Renal cortical epithelial cell (primary cell): ENCODE measurements around the gene GRIN3B. TPM values are rescaled to one million over a fixed set of nuclear protein-coding genes. Genes with fewer than 3 reads are reported as not detected.

Source experiments
- DNase-seq: peaks from one replicate; pipeline ENCODE4 v3.0.0-alpha.2; 2011; ENCODE audit warnings: low read depth
- total RNA-seq: library from RNA; depleted of rRNA; stranded (reverse); fragments of >200 nt; gene quantifications from 2 replicates; pipeline ENCODE4 v1.2.3, GENCODE V29; 2014

Gene GRIN3B
- total RNA-seq, 1 donor from 2014 or later, result 3.6 TPM

DNA sequence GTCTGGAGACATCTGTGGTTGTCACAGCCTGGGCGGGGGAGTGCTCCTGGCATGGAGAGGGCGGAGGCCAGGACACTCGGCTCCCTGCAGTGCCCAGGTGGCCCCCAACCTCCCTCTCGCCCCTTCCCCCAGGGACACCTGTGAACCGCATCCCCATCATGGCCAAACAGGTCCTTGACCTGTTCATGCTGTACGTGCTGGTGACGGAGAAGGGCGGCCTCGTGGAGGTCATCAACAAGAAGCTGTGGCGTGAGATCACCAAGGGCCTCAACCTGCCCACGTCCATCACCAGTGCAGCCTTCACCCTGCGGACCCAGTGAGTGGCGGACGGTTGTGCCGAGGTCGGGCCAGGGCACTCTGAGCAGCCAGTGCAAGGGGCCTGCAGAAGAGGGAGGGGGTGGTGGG is 36.1 kb upstream of the GRIN3B start:
- no peak for DNase-seq

DNA sequence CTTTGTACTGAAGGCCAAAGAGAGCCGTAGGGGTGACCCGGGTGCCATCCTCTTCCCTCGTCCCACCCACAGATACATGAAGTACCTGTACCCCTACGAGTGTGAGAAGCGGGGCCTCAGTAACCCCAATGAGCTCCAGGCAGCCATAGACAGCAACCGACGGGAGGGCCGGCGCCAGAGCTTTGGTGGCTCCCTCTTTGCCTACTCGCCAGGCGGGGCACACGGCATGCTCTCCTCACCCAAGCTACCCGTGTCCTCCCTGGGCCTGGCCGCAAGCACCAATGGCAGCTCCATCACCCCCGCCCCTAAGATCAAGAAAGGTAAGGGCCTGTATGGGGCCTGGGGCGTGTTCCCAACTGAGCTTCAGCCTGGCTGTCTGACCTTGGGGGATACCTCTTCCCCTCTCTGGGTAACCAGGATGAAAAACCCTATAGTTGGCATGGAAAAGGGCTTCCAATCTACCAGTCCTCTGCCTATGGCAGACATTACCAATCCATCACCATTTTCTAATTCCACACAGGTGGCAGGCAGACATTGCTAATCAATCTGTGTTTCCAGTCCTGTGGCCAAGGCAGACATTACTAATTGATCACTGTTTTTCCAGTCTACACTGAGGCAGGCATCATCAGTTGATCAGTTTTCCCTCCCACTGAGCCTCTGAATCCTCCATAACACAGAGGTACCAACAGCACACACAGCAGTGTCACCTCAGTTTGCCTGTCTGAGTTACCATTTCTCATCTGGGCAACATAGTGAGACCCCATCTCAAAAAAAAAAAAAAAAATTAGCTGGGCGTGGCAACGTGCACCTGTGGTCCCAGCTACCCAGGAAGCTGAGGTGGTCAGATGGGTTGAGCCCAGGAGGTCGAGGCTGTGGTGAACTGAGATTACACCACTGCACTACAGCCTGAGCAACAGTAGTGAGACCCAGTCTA is 35.2 kb upstream of the GRIN3B start:
- no peak for DNase-seq

DNA sequence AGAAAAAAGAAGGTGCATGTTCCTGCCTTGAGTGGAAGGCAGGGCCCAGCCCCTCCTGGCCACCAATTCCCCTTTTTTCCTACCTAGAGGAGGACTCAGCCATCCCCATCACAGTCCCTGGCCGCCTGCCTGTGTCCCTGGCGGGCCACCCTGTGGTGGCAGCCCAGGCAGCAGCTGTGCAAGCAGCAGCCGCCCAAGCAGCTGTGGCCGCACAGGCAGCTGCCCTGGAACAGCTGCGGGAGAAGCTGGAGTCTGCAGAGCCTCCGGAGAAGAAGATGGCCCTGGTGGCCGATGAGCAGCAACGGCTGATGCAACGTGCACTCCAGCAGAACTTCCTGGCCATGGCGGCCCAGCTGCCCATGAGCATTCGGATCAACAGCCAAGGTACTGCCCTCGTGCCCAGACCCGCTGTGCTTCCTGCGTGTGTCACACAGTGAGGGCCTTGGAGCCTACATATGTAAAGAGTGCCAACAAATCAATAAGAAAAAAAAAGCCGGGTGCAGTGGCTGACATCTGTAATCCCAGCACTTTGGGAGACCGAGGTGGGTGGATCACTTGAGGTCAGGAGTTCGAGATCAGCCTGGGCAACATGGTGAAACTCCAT is 33.6 kb upstream of the GRIN3B start:
- DNase-seq, result no peak

DNA sequence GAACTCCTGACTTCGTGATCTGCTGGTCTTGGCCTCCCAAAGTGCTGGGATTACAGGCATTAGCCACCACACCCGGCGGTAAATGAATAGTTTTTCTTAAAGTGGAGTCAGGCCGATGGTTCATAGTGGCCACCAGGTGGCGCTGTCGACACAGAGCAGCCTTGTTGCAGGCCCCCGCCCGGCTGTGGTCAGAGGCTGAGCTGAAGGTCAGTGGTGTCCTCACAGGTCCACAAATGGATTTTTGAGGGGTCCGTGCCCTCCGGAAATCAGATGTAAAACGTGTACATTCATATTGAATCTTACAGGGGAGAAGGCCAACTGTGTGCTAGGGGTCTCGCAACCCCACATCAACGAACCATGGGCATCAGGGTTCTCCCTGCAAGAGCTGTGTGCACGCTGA is 29.5 kb upstream of the GRIN3B start:
- DNase-seq, result no peak

DNA sequence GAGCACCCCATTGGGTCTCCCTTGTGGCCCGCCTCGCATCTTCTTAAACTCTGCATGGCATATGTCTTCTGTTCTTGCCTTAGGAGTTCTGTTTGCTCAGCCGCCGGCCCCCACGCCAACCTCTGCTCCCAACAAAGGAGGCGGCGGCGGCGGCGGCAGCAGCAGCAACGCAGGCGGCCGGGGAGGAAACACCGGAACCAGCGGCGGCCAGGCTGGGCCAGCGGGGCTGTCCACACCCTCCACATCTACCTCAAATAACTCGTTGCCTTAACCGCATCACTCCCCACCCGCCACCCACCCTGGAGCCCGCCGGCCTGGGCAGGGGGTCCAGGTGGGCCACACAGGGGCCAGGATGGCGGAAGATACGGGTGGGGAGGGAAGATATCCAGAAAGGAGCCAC is 28.4 kb upstream of the GRIN3B start:
- DNase-seq, result no peak

DNA sequence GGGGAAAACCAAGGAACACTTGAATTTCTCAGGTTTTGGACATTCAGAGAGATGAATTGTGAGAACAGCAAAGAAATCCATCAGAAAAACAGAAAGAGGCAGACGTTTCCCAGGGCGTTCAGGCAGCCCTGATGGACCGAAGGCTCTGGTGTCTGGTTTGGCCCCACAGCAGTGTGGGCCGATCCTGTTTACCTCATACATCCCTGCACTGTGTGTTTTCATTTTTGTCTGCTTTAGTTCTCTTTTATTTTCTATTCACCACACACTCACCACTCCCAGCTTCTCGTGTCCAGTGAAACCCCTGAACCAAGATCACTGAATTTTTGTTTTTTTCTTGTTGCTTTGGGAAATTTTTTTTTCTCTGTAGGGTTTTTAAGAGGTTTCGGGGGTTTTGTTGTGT is 27.9 kb upstream of the GRIN3B start:
- no peak for DNase-seq

DNA sequence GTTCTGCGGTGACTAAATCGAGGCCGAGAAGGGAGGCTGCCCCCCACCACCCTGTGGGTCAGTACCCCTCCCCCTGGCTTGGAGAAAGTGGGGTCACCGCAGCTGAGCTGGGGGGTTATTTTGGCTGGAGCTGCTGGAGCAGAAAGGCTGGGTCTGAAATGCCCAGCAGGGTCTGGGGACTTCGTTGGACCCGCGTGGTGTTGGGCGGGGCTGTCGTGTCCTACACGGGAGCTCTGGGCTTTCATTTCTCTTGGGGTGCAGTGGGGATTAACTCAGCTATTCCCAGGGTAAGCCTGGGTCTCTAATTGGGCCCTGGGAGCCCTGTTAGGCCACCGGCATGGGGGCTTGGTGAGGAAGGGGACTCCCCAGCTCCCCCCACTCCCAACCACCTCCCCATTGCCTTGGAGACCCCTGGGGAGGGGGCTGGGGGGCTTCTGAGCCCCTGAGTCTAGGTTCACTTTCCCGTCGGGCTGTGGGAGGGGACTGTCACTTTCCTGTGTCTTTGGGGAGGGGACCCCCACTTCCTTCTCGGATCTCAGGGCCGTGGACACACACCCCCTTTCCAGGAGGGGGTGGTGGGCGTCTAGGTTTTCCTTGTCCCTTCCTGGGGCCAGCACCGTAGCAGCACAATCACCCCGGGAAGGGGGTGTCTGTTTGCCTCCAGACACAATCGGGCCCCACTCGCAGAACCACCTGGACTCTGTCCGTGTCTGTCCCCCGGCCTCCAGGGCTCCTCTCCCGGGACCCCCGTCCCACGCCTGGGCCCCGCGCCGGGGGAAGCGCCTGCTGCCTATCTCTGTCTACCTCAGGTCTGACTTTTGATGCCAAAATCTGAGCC is 26.3 kb upstream of the GRIN3B start:
- no peak for DNase-seq

DNA sequence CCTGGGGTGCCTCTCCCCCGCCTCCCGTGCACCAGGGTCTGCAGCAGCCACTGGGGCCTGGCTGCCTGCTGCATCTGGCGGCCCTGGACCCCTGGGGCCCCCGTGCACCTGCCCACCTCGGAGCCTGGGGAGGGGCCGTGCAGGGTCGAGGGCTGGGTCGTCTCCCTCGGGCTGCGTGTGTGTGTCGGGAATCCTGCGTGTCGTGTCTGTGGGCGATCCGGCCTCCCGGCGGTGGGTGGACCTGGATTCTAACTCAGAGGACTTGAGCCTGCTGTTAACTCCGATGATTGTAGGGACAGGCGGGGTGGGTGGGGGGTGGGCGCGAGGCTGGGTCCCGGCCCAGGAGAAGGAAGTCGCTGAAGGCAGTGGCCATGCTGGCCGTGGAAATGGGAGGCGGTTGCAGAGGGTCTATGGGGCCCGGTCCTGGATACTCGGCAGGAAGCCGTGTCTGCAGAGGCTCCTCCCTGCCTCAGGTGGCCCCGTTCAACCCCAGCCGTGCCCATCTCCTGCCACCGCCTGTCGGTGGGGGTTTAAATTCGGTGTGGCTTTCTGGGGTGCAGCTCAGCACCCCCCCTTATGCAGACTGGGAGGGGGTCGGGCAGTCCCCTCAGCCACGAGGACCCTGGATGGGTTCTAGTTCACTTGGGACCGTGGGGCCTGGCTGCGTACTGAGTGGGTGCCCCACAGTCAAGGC is 25.5 kb upstream of the GRIN3B start:
- no peak for DNase-seq

DNA sequence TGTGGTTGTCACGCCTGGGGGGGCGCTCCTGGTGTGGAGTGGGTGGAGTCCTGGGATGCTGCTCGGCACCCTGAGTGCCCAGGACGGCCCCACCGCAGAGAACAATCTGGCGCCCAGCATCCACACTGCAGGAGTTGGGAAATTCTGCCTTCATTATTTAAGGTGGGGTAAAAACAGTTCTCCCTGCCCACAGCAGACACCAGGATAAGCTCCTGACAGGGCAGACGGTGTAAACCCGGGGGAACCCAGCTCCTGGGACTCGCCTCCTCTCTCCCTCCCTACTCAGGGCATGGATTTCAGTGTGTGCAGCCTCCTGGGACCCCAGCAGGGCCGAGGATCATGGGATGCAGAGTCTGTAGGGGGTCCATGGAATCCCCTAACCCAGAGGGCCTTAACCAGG is 23.7 kb upstream of the GRIN3B start:
- DNase-seq, result no peak

DNA sequence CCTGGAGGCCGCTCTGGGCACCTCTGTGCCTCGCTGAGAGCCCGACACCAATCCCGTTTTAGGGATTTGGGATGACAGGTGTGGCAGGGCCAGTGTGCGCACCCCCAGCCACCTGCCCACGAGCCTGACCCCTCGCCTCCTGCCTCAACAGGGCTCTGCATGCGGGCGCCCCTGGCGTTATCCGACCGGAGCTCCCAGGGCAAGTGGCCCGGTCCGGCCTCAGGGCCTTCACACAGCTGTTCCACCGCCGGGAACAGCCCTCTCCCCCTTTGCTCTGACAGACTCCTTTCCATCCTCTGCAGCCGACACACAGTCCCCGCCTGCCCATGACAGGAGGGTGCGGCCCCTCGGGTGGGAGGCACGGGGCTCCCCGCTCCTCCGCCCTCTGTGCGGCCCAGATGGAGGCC is 23.2 kb upstream of the GRIN3B start:
- no peak for DNase-seq

DNA sequence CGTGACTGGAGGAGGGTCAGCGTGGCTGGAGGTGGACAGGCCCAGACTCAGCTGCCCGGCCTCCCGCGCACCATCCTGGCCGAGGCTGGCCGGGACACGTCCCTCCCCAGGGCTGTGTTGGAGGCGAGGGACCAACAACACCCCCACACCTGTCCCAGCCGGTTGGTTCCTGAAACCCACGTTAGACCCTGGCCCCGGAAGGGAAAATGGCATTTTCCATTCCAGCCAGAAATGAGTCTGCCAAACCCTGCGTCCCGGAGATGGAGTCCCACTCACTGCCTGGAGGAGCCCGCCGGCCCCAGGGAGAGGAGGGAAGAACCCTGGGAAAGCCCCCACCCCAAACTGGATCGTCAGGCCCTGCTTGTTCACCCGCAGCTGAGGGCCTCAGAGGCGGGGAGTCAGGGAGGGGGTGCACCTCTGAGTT is 20.9 kb upstream of the GRIN3B start:
- DNase-seq, result no peak

DNA sequence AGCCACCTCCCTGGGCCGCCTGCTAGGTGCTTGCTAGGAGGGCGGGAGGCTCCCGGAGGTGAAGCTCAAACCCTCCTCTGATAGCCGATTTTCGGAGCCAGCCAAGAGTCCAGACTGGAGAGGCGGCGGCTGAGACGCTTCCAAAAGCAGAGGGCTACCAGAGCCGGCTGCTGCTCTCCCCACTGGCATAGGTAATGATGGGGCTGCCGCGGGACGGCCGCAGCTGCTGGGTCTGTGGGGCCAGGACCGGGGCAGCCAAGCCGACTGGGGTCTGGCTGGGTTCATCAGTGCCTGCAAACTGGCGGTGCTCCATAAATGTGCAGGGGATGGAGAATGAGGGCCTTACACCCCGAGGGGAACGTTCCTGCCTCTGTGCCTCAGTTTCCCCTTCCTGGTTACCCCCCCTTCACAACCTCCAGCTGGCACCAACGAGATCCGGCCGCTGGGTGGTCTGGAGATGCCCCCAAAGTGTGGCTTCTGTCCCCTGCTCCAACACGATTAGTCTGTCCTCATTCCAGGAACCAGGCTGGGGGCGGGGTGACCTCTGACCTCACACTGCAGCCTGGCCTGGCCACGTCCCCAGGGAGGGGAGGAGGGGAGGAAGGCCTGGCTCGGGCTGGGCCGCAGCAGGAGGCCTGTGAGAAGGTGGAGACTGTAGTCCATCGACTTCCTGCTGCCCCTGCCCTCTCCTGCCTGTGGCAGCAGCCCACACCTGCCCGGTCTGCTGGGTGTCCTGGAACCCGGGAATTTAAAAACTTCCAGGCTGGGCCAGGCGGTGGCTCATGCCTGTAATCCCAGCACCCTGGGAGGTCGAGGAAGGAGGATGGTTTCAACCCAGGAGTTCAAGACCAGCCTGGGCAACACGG is 19.9 kb upstream of the GRIN3B start:
- DNase-seq, result peak; percentile 35

DNA sequence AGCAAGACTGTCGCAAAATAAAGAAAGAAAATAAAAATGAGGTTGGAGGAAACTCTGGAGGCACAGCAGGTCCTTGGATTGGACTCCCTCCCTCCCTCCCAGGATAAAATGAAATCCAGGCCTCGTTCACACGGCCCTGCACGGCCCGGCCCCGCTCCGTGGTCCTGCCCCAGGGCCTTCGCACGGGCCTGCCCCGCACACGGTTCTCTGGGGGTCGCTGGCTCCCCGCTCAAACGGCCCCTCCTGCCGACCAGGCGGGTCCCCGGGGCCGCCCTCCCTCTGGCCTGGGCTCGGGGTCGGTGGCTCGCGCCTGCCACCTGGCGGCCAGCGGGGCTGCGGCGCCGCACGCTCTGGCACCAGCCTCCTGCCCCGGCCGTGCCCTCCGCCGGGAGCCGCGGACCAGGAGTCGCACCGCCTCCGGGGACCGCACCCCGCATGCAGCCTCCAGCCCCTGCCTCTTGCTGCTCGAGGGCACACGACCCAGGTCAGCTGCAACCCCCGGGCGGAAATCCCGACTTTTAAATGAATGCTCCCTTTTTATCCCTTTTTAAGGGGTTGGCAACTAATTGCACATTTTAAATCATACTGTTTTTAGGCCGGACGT is 17.6 kb upstream of the GRIN3B start:
- no peak for DNase-seq

DNA sequence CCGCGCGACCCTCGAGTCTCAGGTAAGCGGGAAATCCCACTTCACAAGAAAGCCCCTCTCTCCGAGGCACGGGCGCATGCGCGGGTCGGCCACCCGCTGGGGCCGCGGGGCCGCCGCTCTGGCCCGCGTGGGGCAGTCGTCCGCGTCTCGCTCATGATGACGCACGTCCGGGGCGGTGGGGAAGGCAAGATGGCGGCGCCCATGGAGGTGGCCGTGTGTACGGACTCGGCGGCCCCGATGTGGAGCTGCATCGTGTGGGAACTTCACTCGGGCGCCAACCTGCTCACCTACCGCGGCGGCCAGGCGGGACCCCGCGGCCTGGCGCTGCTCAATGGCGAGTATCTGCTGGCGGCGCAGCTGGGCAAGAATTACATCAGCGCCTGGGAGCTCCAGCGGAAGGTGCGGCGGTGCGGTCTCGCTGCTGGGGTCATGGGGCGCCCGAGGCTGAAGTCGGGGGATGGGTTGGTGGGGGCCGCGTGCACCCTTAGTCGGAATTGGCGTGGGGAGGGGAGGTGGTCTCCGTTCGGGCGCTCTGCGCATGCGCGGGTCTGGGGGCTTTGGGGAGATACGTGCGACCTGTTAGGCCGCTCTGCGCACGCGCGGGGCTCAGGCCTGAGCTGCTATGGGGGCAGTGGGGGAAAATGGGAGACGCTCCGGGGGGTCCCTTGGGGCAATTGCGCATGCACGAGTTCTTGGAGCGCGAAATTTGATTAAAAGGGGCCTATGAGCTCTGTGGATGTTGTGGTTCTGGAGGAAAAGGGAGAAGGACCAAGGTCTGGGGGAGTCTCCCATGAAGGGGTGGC is 15.9 kb upstream of the GRIN3B start, which contains the start of gene WDR18:
TSS of gene WDR18 (plus strand) at position 181 of the 803 bp plus-strand sequence. CDS start at position 190, 9 bp downstream.
- peak; percentile 55 for DNase-seq

DNA sequence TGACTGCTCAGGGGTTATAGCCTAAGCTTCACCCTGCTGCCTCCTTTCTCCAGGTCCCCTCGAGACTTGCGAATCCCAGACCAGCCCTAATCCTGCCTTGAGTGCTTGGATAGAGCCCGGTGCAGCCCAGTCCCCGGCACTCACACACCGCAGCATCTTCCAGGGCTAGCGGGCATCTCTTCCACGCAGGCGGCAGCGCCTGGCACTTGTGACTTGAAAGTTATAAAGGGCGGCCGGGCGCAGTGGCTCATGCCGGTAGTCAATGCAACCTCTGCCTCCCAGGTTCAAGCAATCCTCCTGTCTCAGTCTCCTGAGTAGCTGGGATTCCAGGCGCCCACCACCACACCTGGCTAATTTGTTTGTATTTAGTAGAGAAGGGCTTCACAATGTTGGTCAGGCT is 14.1 kb upstream of the GRIN3B start:
- DNase-seq, result no peak

DNA sequence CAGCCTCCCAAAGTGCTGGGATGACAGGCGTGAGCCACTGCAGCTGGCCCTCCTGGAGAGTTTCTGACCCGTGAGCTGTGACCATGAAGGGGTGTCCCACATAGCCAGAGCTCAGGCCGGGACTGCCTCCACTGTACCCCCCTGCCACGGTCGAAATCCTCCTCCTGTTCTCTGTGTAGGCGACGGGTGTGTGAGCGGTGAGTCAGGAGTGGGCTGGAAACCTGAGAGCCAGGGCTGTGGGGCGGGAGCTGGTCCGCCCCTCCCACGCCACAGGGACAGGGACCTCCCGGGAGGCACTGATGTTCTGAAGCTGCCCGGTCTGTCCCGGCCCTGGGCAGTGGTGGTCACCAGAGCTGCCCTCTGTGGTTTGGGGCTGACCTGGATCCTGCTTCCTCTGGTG is 12.1 kb upstream of the GRIN3B start:
- DNase-seq, result no peak

DNA sequence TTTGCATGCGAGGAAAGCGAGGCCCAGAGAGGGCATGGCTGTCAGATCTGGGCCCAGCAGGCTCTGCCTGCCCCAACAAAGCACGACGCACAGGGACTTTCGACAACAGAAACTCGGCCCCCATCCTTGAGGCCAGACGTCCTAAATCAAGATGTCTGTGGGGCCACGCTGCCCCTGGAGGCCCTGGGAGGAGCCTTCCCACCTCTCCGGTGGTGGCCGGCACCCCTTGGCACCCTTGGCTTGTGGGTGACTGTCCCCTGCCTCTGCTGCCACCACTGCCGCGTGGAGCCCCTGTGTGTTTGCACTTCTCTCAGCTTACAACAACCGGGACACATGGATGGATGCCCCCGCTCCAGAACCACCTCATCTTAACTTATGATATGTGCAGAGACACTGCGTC is 11.7 kb upstream of the GRIN3B start:
- DNase-seq, result no peak

DNA sequence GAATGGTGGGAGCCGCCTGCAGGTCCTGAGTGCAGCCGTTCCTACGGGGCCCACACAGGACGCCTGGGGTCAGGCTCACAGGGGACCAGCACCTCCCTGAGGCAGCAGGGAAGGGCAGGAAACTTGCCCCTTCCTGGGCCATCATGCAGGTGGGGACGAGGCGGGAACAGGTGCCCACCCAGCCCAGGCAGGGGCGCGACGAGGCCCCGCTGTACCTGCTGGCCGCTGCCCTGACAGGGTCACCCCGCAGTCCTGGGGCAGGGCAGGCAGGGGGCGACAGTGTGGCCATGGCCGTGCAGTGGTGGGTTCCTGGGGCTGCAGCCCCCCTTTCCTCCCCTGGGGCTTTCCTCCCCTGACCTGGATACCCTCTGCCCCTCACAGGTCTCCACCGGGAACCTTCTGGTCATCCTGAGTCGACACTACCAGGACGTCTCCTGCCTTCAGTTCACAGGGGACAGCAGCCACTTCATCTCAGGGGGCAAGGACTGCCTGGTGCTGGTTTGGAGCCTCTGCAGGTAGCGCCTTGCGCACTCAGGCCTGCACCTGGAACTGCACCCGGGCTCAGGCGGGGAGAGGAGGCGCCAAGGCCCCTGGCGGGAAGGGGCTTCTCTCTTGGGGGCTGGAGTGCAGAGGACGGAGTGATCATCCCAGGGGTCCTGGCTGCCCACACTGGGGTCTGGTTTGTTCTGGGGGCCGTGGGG is 10.7 kb upstream of the GRIN3B start:
- no peak for DNase-seq

DNA sequence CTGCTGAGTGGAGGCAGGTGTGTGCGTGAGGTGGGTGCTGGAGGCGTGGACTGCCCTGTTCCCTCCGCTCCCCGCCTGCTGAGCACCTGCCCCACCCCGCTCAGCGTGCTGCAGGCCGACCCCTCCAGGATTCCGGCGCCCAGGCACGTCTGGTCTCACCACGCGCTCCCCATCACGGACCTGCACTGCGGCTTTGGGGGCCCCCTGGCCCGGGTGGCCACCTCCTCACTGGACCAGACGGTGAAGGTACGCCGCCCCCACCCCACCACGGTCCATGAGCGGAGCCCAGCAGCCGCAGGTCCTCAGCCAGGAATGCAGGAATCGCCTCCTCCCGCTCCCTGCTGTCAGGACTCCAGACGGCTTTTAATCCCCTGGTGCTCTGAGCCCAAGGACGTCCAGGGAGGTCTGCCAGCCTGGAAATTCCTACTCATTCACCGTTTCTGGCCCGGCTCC is 10.1 kb upstream of the GRIN3B start:
- no peak for DNase-seq
